Psoas muscle (tissue), 8 donors: ENCODE results near the gene MYH2. TPM values are rescaled to one million over a fixed set of nuclear protein-coding genes. Genes with fewer than 3 reads are reported as not detected.

Experiments used
- ATAC-seq, 4 donors: fragments of 200-7000 bp; cut with Tn5 transposase; one replicate each; pipeline ENCODE4 v1.9.1; 2020; ENCODE audit warnings: moderate library complexity in 3 of 4, mild to moderate bottlenecking in 2 of 4
- DNase-seq, 2 donors: peaks; one replicate each; pipeline ENCODE4 v3.0.0-alpha.2; 2020
- H3K27ac ChIP-seq: fragments of 200-600 bp; one replicate; pipeline ENCODE4 v1.8.0; 2022
- H3K27me3 ChIP-seq, 3 donors: fragments of 200-600 bp in 1 of 3; one replicate each; pipeline versions ENCODE4 v1.6.1 to v1.8.0; 2013 to 2022; ENCODE audit warnings: low read length in 2 of 3, mild to moderate bottlenecking in 2 of 3, moderate library complexity in 1 of 3; ENCODE audit not compliant: insufficient read depth in 3 of 3
- H3K36me3 ChIP-seq, 2 donors: fragments of 200-600 bp in 1 of 2; one replicate each; pipeline versions ENCODE4 v1.6.1 to v1.8.0; 2013 to 2022; ENCODE audit warnings: low read depth in 1 of 2, mild to moderate bottlenecking in 1 of 2, moderate library complexity in 1 of 2; ENCODE audit not compliant: insufficient read depth in 1 of 2
- H3K4me1 ChIP-seq: fragments of 200-600 bp; one replicate; pipeline ENCODE4 v1.8.0; 2022
- H3K4me3 ChIP-seq: fragments of 200-600 bp; one replicate; pipeline ENCODE4 v1.8.0; 2022; ENCODE audit warnings: mild to moderate bottlenecking
- H3K9me3 ChIP-seq: fragments of 200-600 bp; one replicate; pipeline ENCODE4 v1.8.0; 2022
- WGBS, 3 donors: extraction: QIAGEN DNeasy Blood & Tissue Kit; methylation state at CpG; one replicate each; pipeline versions ENCODE4 v1.1.6 to v1.1.7; 2013; 5-methylcytosine and 5-hydroxymethylcytosine counted together
- intact Hi-C, 2 donors: fragments of 100-400 bp; cut with DNase I; formaldehyde crosslinking; loops; one replicate each; pipeline versions ENCODE4 v1.11.0 to v1.14.2; 2022
- long read RNA-seq, 2 donors: library from polyadenylated mRNA; unstranded; transcript quantifications; one replicate each; pipeline ENCODE4 v2.0.0, GENCODE V29; 2021
- polyA plus RNA-seq, 3 donors: library from polyadenylated mRNA; stranded (reverse); fragments of 200-250 nt; gene quantifications; one replicate each; pipeline ENCODE4 v1.2.3, GENCODE V29; 2013
- total RNA-seq, 4 donors: library from RNA; stranded (reverse); fragmentation: NEBNext Ultra II Directional in 2 of 4; extraction: Animal tissue kit (Norgen Biotek cat#: 25700) in 2 of 4; gene quantifications; one replicate each; pipeline versions ENCODE4 v1.2.1 to v1.2.4, GENCODE V29; 2021 to 2023
- TF ChIP-seq, protein P1 (sequence below): fragments of 200-600 bp; IDR thresholded peaks from one replicate; pipeline ENCODE4 v1.8.0; 2022; ENCODE audit warnings: antibody characterized with exemption
- donor health status: healthy with polysubstance abuse.
- donor health status: DM: no; HTN: no; CAD: no; lungs with moderate emphysema.
- donor health status: Bipolar disorder and iron deficiency.
- donor health status: healthy.
- donor health status: DM: yes; HTN: yes; CAD: no.
- donor health status: DM: no; HTN: no; CAD: no.
- donor health status: DM: no; HTN: no; CAD: no.
- donor health status: DM: yes; HTN: yes; CAD: no.

The MYH2 gene
- total RNA-seq (over 10,000 TPM in 1 of 4 donors, 1,000 to 10,000 TPM in 3; 1,903 to 20,190 (median 5,841) TPM), polyA plus RNA-seq (100 to 1,000 TPM; 263 to 809 (median 306) TPM)
- long read RNA-seq, donor 1, full-length matches to known transcripts = 2,556 of 7,508 reads
- long read RNA-seq, donor 1, partial matches to known transcripts = 4,770 of 7,508 reads
- long read RNA-seq, donor 1, other reads (novel, unspliced or antisense) = 182 of 7,508 reads
- long read RNA-seq, donor 2, full-length matches to known transcripts = 942 of 2,505 reads
- long read RNA-seq, donor 2, partial matches to known transcripts = 1,490 of 2,505 reads
- long read RNA-seq, donor 2, other reads (novel, unspliced or antisense) = 73 of 2,505 reads

DNA sequence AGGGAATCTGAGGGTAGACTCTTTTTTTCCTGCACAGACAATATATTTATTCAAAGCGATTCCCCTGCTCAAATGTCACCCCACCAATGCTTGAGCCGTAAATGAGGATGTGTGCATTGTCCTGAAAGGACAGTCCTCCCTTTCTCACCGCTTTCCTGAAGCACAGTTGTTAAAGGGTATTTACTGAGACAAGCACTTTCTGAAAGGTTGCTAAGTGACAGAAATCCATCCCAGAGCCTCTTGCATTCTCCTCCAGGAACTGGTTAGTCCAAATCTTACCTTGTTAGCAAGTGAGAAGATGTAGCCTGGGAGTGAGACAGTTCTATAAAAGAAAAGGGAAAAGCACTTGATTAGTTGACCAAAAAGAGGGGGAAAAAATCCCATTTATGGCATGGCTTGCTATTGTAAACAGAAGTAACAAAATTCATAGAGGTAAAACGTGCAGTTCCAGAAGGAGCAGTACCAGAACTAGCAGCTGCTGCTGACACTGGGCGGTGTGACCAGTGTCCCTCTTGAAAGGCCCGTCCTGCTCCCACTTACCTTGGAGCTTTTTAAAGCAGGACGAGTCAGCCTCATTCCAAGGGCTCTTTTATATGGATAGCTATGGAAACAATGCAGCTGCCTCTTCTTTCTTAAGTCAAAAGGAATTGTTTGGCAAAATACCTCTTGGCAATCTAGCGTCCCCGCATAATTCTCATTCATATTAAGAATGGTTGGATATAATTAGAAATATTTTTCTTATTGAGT lies at the start of gene MYH2:
Gene MYH2, minus strand, starts transcription at position 563 of the 747 bp plus-strand sequence. CDS start 1,738 bp downstream, outside the sequence.
- no peaks in the 10 kb centered on the region for H3K9me3 ChIP-seq
- ATAC-seq (peak; percentile 67 to 80 (median 76)), DNase-seq (no peak)
- peak within 1 kb of the TSS; percentile 58 for H3K4me3 ChIP-seq
- H3K36me3 ChIP-seq = peaks cover 0 to 19% of the 10 kb centered on the region in 2 donors
- peaks cover 15% of the 10 kb centered on the region for H3K4me1 ChIP-seq
- intact Hi-C loops = loop anchor here (5.0 to 10.0 kb wide), 2 partner anchors 48 to 66 kb away; no protein-coding TSS in a partner anchor
- TF ChIP-seq, protein P1, sequence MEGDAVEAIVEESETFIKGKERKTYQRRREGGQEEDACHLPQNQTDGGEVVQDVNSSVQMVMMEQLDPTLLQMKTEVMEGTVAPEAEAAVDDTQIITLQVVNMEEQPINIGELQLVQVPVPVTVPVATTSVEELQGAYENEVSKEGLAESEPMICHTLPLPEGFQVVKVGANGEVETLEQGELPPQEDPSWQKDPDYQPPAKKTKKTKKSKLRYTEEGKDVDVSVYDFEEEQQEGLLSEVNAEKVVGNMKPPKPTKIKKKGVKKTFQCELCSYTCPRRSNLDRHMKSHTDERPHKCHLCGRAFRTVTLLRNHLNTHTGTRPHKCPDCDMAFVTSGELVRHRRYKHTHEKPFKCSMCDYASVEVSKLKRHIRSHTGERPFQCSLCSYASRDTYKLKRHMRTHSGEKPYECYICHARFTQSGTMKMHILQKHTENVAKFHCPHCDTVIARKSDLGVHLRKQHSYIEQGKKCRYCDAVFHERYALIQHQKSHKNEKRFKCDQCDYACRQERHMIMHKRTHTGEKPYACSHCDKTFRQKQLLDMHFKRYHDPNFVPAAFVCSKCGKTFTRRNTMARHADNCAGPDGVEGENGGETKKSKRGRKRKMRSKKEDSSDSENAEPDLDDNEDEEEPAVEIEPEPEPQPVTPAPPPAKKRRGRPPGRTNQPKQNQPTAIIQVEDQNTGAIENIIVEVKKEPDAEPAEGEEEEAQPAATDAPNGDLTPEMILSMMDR = no peak
- WGBS, 3 donors = 29 to 33% (median 31%) methylated on average over 9 of the region's 9 CpGs
- H3K27ac ChIP-seq = peak within 1 kb of the TSS; percentile 88
- no peaks in the 10 kb centered on the region for H3K27me3 ChIP-seq

DNA sequence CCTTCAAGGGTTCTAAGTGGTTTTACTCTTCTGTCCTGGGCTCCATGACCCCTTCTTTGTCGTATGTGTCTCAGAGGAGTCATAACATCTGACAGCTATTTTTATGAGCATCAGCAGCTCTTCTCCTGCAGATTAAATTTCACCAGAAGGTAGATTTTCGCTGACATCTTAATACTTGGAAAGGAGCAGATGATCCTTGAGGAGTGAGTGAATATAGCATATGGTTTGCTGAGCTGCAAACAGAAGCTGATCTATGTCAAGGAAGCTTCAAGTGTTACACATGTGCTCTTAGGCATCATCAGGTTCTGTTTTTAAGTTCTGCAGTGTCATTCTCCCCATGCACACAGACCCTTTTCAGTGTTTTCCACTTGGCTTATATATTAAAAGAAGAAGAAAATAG lies 49.2 kb upstream of the MYH2 start:
- H3K4me3 ChIP-seq = peak overlapping the region; percentile 27
- TF ChIP-seq, protein P1 = no peak
- intact Hi-C loops = loop anchor here in 1 of 2 donors (5.0 kb wide), 1 partner anchor 51 kb away; the partner anchor contains the start of gene MYH2
- peak overlapping the region; percentile 87 for H3K27ac ChIP-seq
- peaks cover 21% of the 10 kb centered on the region for H3K4me1 ChIP-seq
- 23 to 36% (median 23%) methylated on average over 2 of the region's 2 CpGs for whole genome bisulfite sequencing, 3 donors
- ATAC-seq (peak; percentile 84 to 92 (median 89)), DNase-seq (no peak)
- H3K36me3 ChIP-seq = no peaks in the 10 kb centered on the region
- H3K9me3 ChIP-seq = no peaks in the 10 kb centered on the region
- peaks cover 0 to 3% (median 0%) of the 10 kb centered on the region in 3 donors for H3K27me3 ChIP-seq

DNA sequence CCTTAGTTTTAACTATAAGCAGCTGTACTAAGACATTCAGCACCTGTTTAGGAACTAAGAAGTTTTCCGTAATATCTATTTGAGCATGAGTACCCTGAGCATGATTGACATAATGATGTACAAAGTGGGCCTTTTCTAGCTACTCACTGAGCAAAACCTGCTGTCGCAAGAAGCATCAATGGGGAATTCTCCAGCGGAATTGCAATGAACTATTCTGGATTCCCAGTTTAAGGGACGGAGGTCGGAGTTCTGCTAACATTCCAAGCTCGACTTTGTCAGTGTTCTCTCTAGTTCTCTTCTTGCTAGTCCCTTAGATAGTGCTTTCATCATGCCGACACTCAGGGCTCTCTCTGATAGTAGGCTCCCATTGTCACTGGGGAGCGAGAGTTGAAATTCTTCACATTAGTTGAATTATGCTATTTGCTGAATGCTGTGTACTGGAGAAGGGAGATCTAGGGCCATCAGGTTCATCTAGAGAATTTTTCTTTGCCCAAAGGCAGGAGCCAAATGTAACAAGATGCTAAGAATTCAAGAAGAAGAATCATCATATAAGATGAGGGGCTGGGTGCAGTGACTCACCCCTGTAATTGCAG lies 40.2 kb upstream of the MYH2 start:
- Histone ChIP-seq H3K27me3 (no peaks in the 10 kb centered on the region), H3K36me3 (no peaks in the 10 kb centered on the region), H3K9me3 (no peaks in the 10 kb centered on the region), H3K27ac (peak overlapping the region; percentile 1), H3K4me3 (no peak overlapping the region), H3K4me1 (peaks cover 6% of the 10 kb centered on the region)
- TF ChIP-seq, protein P1 = no peak
- WGBS, 3 donors = 91 to 93% (median 92%) methylated on average over 8 of the region's 8 CpGs
- DNase-seq (no peak), ATAC-seq (no peak)
- intact Hi-C loops = no loop called here

DNA sequence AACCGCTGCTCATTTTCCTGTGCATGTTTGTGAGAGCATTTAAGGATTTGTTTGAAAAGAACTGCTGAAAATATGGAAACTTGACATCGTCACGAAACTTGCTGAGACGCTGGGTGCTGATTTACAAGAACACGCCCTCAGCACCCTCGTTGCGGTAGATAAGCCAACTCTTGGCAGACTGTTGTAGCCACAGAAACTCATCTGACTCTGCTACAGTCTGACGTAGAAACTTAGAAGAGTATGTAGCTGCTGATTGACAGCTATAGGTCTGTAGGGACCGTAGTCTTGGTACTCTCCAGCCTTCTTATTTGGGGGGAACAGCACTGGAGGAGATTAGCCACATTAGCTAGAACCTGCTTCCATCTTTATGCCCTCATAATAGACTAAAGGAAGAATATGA lies 36.1 kb upstream of the MYH2 start:
- TF ChIP-seq, protein P1 = no peak
- intact Hi-C loops = no loop called here
- H3K4me3 ChIP-seq = peak overlapping the region; percentile 22
- peaks cover 0 to 5% (median 0%) of the 10 kb centered on the region in 3 donors for H3K27me3 ChIP-seq
- no peak for DNase-seq
- 40 to 63% (median 41%) methylated on average over 9 of the region's 9 CpGs for WGBS, 3 donors
- ATAC-seq = peak in 3 of 4 donors; percentile 72 to 74 (median 73)
- peaks cover 20% of the 10 kb centered on the region for H3K4me1 ChIP-seq
- H3K27ac ChIP-seq = peak overlapping the region; percentile 83
- no peaks in the 10 kb centered on the region for H3K9me3 ChIP-seq
- H3K36me3 ChIP-seq = no peaks in the 10 kb centered on the region
